ENCODE data around the gene PDZD2.

DNA sequence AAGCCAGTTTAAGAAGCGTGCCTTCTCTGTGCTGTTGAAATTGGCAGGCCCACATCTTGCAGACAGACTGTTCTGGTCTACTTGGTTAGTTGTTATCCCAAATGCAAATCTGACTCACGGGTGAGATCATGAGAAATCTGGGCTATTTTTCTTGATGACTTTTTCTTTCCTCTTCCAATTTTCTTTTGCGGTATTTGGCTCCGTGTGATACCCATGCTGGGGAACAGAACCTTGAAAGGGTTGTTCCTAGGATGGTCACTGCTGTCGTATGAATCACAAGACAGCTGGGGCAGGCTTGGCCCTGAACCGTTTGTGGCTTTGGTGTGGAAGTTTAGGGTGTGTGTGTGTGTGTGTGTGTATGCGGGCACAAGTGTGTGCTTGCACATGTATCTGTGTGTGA, 24.6 kb downstream of the PDZD2 start:
- no peak for TF ChIP-seq CTCF (conservative IDR thresholded peaks at IDR 0.05 in 1 of 2, IDR thresholded peaks at IDR 0.05 in 1 of 2; ENCODE audit: extremely low read depth in 1 of 2, insufficient read depth in 1 of 2, low read depth in 1 of 2, low read length in 2 of 2)
- no peak for TF ChIP-seq EZH2 (IDR thresholded peaks at IDR 0.05; ENCODE audit: borderline replicate concordance, low read length)

Data from mammary epithelial cell (primary cell).